AG10803 (cell line): ENCODE data around the gene HDAC9.

Source experiments
- DNase-seq: peaks from one replicate; pipeline ENCODE4 v3.0.0; 2010; ENCODE audit warnings: low read depth
- H3K4me3 ChIP-seq: 2 replicates; pipeline ENCODE4 v1.5.1; 2011; ENCODE audit warnings: mild to moderate bottlenecking, low read length, control low read depth
- CTCF ChIP-seq: conservative IDR thresholded peaks from 2 replicates; pipeline ENCODE4 v1.5.1; 2011; ENCODE audit warnings: mild to moderate bottlenecking, low read length, control low read depth, inconsistent platforms

Gene HDAC9

GRCh38 chr7:18498341-18498740, 2.8 kb downstream of the HDAC9 start:
- no peak for DNase-seq
- TF ChIP-seq CTCF: no peak
- no peak overlapping the region for H3K4me3 ChIP-seq

- peak; percentile 66 for DNase-seq
- no peak overlapping the region for H3K4me3 ChIP-seq
- TF ChIP-seq CTCF: no peak
Observed at GRCh38 chr7:18499407-18500177, 4.0 kb downstream of the HDAC9 start.

DNA sequence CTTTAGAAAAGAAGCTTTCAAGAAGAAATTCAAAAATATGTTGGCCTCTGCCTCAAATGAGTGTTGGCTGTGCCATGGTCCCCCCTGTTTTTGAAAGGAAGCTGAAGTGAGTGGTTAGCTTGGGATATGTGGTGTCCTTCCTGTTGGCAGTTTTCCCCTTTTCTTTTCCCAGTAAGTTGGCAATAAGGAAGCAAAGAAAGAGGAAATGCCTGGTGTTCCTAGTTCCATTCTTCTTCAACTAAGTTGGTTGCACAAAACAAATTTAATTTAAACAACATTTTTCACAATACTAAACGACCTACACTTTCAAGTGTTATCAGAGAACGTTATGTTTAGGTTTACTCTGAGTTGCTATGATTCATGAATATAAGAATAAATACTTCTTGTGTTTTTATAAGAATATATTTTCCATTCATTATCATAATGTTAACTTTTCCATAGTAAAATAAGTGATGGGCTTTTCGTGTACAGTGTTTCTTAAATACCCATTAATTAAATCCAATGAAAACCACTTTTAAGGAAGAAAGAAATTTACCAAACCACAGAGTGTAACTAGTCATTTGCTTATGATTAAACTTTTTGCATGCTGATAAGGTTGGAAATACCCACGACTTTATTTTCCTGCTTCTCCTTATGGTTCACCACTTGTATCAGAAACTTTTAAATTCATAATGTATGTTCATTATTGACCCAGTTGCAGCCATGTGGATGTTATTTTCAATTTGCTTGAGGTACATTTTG, 7.7 kb downstream of the HDAC9 start:
- no peak overlapping the region for H3K4me3 ChIP-seq
- no peak for DNase-seq
- TF ChIP-seq CTCF: no peak

DNA sequence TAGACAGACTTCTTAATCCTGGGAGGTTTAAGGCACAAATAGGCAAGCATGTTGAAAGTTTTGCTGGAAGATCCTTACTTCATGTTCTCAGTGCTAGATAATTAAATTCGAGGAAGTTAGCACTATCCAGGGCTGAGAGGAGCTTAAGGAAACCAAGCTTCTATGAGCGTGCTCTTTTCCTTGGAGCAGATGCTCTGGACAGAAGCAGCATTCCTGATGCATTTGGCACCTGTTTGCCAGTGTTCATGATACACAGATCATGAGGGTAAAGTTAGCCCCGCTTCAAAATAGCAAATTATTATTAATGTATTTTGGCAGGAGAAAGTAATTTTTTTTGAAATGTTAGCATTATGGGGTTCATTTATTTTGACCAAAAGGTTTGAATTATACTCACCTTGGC, 9.4 kb downstream of the HDAC9 start:
- no peak for TF ChIP-seq CTCF

GRCh38 chr7:18505870-18506460, 10.4 kb downstream of the HDAC9 start:
- no peak overlapping the region for H3K4me3 ChIP-seq

More for the DNA sequence above, 9.4 kb downstream of the HDAC9 start:
- DNase-seq: no peak
- H3K4me3 ChIP-seq: no peak overlapping the region

More at GRCh38 chr7:18505870-18506460, 10.4 kb downstream of the HDAC9 start:
- peak; percentile 60 for DNase-seq
- no peak for TF ChIP-seq CTCF
